ENCODE results near the gene SUGCT. TPM values are rescaled to one million over a fixed set of nuclear protein-coding genes. Genes with fewer than 3 reads are reported as not detected.

The SUGCT gene
- total RNA-seq, 1 donor, result 9.9 TPM

GRCh38 chr7:40697653-40698052 lies 562.8 kb downstream of the SUGCT start:
- TF ChIP-seq, protein P1, sequence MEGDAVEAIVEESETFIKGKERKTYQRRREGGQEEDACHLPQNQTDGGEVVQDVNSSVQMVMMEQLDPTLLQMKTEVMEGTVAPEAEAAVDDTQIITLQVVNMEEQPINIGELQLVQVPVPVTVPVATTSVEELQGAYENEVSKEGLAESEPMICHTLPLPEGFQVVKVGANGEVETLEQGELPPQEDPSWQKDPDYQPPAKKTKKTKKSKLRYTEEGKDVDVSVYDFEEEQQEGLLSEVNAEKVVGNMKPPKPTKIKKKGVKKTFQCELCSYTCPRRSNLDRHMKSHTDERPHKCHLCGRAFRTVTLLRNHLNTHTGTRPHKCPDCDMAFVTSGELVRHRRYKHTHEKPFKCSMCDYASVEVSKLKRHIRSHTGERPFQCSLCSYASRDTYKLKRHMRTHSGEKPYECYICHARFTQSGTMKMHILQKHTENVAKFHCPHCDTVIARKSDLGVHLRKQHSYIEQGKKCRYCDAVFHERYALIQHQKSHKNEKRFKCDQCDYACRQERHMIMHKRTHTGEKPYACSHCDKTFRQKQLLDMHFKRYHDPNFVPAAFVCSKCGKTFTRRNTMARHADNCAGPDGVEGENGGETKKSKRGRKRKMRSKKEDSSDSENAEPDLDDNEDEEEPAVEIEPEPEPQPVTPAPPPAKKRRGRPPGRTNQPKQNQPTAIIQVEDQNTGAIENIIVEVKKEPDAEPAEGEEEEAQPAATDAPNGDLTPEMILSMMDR (IDR thresholded peaks at IDR 0.05; ENCODE audit: insufficient read depth, low read depth, low read length), result no peak
- no peak overlapping the region for H3K4me3 ChIP-seq (ENCODE audit: low read depth, low read length)
- no peak for DNase-seq (ENCODE audit: low read depth)

DNA sequence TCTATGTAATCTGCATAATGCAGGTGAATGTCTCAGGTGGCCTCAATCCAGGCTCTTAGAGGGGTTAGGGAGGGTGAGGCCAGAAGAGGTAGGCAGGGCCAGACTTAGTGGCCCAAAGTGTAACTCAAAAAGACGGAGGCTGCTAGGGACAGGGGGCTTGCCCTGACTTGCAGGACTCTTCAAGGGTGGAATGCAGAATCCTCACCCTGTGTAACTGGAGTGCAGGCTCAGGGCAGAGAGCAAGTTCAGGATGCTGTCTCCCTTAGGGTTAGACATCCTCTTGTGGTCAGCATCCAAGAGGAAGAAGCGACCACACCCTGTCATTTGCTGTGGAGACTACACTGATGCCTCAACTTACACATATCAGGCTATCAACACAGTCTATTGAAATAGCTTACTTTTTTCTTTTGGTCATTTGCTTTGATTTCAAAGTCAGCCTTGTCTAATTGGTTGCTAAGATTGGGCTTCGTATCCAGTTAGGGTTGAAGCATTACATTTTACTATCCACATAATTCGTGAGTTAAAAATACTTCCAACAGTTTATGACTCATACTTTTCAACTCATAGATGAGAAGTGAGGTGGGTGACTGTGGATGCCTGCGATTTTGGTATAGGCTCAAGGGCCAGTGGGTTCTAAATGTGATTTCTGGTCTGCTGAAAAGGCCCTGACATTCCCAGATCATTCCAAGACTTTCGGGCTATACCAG lies 563.6 kb downstream of the SUGCT start:
- H3K4me3 ChIP-seq (ENCODE audit: low read depth, low read length), result no peak overlapping the region
- no peak for DNase-seq (ENCODE audit: low read depth)
- TF ChIP-seq, protein P1 (IDR thresholded peaks at IDR 0.05; ENCODE audit: insufficient read depth, low read depth, low read length), result no peak

DNA sequence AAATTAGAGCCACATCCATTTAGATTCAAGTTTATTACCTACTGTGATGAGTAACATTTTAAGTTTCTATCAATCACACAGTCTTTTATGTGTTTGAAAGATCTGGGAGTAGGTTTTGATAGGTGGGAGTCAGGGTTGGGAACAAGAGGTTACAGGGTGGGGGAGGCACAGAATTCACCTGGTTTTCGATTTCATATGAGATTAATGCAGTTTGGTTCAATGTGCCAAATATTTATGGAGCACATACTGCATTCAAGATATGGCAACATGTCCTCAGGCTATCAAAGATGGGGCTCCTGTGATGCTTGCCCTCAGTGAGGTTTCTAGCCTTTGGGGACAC lies 564.1 kb downstream of the SUGCT start:
- no peak for DNase-seq (ENCODE audit: low read depth)

DNA sequence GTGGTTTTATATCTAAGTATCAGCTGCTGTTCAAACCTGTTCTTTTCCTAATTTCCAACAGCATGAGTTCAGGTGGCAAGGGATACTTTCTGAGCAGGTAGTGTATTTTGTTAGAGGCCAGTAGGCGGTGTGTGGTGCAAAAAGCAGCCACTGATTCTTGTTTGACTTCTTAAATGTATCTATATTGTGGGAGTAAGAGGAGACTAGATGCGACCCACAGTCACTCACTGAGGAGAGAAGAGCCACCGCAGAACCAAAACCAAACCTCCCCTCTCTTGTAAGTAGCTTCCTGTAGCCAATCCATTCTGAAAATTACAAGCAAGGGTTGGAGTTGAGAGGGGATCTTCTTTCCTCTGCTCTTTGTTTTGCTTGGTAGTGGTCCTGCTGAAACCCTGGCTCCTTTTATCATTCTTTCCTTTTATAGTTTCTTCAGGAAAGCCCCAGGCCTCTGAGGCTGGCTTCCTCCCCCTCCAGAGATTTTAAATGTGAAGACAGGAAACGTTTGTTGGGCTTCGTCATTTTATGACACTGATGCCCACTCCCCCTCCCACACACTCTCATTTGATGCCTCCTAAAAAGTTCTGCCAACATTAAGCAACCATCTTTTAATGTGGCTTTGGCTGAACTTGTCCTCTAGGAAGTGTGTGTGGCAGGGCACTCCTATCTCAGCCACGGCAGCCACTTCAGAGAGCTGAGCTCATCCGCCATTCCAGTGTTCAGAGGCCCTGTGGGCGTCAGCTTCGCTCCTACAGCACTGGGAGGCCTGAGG lies 566.0 kb downstream of the SUGCT start:
- no peak overlapping the region for H3K4me3 ChIP-seq (ENCODE audit: low read depth, low read length)
- TF ChIP-seq, protein P1 (IDR thresholded peaks at IDR 0.05; ENCODE audit: insufficient read depth, low read depth, low read length), result no peak
- DNase-seq (ENCODE audit: low read depth), result peak; percentile 21

More for the DNA sequence above, 564.1 kb downstream of the SUGCT start:
- TF ChIP-seq, protein P1 (IDR thresholded peaks at IDR 0.05; ENCODE audit: insufficient read depth, low read depth, low read length), result no peak
- no peak overlapping the region for H3K4me3 ChIP-seq (ENCODE audit: low read depth, low read length)

- no peak overlapping the region for H3K4me3 ChIP-seq (ENCODE audit: low read depth, low read length)
- TF ChIP-seq, protein P1 (IDR thresholded peaks at IDR 0.05; ENCODE audit: insufficient read depth, low read depth, low read length), result no peak
Observed at GRCh38 chr7:40701836-40702551, 567.2 kb downstream of the SUGCT start.

GRCh38 chr7:40704172-40704571 lies 569.4 kb downstream of the SUGCT start:
- TF ChIP-seq, protein P1 (IDR thresholded peaks at IDR 0.05; ENCODE audit: insufficient read depth, low read depth, low read length), result no peak
- no peak overlapping the region for H3K4me3 ChIP-seq (ENCODE audit: low read depth, low read length)
- DNase-seq (ENCODE audit: low read depth), result no peak

More at GRCh38 chr7:40701836-40702551, 567.2 kb downstream of the SUGCT start:
- no peak for DNase-seq (ENCODE audit: low read depth)
